ENCODE results near the gene LINC01488.

DNA sequence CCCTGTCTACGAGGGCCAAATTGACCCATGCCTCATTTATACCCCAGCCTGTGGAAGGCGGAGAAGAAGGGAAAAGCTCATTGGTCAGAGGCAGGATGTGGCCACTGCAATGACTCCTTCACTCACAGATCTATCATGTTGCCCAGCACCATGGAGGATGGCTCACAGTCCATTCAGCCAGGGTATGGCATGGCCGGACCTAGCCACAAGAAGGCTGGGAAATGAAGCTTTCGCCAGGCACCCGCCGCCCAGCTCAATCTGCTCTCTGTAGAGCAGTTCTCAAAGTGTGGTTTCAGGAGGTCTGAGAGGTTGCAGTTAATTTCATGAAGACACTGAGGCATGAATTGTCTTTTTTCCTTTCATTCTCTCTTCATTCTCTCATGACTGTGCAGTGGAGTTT, 40.6 kb upstream of the LINC01488 start:
- TF ChIP-seq FLYWCH1 (CRISPR knock-in tag; IDR thresholded peaks at IDR 0.05) (no peak), EP300 (IDR thresholded peaks at IDR 0.05; ENCODE audit: low read depth in 2 of 2, low read length in 2 of 2) (no peak), EP300 (CRISPR knock-in tag; IDR thresholded peaks at IDR 0.05; ENCODE audit: borderline replicate concordance) (no peak), CREB1 (IDR thresholded peaks at IDR 0.05) (no peak), CREB1 (CRISPR knock-in tag; IDR thresholded peaks at IDR 0.05) (no peak), JUND (CRISPR knock-in tag; IDR thresholded peaks at IDR 0.05) (no peak)
- TF ChIP-seq, protein P1, sequence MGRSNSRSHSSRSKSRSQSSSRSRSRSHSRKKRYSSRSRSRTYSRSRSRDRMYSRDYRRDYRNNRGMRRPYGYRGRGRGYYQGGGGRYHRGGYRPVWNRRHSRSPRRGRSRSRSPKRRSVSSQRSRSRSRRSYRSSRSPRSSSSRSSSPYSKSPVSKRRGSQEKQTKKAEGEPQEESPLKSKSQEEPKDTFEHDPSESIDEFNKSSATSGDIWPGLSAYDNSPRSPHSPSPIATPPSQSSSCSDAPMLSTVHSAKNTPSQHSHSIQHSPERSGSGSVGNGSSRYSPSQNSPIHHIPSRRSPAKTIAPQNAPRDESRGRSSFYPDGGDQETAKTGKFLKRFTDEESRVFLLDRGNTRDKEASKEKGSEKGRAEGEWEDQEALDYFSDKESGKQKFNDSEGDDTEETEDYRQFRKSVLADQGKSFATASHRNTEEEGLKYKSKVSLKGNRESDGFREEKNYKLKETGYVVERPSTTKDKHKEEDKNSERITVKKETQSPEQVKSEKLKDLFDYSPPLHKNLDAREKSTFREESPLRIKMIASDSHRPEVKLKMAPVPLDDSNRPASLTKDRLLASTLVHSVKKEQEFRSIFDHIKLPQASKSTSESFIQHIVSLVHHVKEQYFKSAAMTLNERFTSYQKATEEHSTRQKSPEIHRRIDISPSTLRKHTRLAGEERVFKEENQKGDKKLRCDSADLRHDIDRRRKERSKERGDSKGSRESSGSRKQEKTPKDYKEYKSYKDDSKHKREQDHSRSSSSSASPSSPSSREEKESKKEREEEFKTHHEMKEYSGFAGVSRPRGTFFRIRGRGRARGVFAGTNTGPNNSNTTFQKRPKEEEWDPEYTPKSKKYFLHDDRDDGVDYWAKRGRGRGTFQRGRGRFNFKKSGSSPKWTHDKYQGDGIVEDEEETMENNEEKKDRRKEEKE (IDR thresholded peaks at IDR 0.05), result no peak
- TF ChIP-seq, protein P2, sequence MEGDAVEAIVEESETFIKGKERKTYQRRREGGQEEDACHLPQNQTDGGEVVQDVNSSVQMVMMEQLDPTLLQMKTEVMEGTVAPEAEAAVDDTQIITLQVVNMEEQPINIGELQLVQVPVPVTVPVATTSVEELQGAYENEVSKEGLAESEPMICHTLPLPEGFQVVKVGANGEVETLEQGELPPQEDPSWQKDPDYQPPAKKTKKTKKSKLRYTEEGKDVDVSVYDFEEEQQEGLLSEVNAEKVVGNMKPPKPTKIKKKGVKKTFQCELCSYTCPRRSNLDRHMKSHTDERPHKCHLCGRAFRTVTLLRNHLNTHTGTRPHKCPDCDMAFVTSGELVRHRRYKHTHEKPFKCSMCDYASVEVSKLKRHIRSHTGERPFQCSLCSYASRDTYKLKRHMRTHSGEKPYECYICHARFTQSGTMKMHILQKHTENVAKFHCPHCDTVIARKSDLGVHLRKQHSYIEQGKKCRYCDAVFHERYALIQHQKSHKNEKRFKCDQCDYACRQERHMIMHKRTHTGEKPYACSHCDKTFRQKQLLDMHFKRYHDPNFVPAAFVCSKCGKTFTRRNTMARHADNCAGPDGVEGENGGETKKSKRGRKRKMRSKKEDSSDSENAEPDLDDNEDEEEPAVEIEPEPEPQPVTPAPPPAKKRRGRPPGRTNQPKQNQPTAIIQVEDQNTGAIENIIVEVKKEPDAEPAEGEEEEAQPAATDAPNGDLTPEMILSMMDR (CRISPR knock-in tag; IDR thresholded peaks at IDR 0.05), result no peak
